ENCODE measurements around the gene SPON2. TPM values are rescaled to one million over a fixed set of nuclear protein-coding genes. Genes with fewer than 3 reads are reported as not detected.

Gene SPON2
- total and polyA plus RNA-seq, 2 of the 4 experiments (the other 2 are of a cell fraction): 21.1 to 177 TPM

DNA sequence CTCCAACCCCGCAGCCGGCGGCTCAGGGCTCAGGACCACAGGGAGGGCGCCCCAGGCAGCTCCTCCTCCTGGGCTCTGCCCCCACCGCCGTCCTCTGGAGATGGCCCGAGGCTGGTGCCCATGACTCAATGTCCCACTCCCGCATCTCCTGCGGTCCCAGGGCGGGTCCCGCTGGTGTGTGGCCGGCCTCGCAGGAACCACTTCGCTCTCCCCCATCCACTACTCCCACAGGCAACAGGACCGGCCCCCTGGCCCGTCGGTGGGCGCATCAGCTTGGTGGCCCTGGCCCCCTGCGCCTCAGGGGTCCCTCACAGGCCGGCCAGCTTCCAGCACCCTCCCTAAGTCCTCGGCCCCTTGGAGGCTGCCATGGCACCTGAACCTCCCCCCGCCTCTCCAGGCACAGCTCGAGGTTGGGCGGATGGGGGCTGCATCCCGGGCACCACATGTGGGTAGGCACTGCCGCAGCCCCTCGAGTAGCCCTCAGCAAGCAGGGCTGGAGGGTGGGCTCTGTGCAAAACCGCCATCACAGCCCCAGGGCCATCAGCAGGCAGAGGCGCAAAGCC, 22.8 kb upstream of the SPON2 start:
- Histone ChIP-seq H2AFZ (replicated peaks; ENCODE audit: low read length, poor library complexity) (no peak overlapping the region), H3K4me1 (ENCODE audit: control insufficient read depth, insufficient read depth, low read length) (peaks cover 45% of the 10 kb centered on the region), H2BK5ac (ENCODE audit: low read depth, low read length, poor library complexity, severe bottlenecking) (peak overlapping the region; percentile 42), H4K5ac (ENCODE audit: low read depth, low read length) (no peak overlapping the region; the same call in 1 of the 2 replicates), H3K4me3 (ENCODE audit: insufficient read depth, low read depth, low read length) (no peak overlapping the region), H3K79me1 (ENCODE audit: low read depth in 1 of 2, low read length in 2 of 2) (peaks cover 5 to 49% of the 10 kb centered on the region in 2 experiments; a peak in 2 of 4 replicates), H2BK120ac (ENCODE audit: low read depth, low read length) (peak overlapping the region; percentile 81), H3K18ac (ENCODE audit: low read depth, low read length) (no peak overlapping the region; the same call in 1 of the 2 replicates), H4K91ac (ENCODE audit: insufficient read depth, low read depth, low read length) (peak overlapping the region; percentile 39; the same call in 1 of the 2 replicates), H3K27me3 (ENCODE audit: control insufficient read depth, insufficient read depth, low read length) (no peaks in the 10 kb centered on the region), H2AK5ac (ENCODE audit: low read depth, low read length) (peak overlapping the region; percentile 59), H2AK9ac (replicated peaks; ENCODE audit: low read depth, low read length, poor library complexity) (no peak overlapping the region), H3K56ac (ENCODE audit: extremely low read depth, insufficient read depth, low read length) (no peak overlapping the region), H3K27ac (ENCODE audit: insufficient read depth, low read length) (peak overlapping the region; percentile 21; the same call in 1 of the 2 replicates), H3K23ac (ENCODE audit: low read depth, low read length) (no peak overlapping the region), H3K4ac (ENCODE audit: low read depth, low read length) (peak overlapping the region; percentile 76), H4K8ac (ENCODE audit: low read depth in 2 of 2, low read length in 2 of 2) (no peak overlapping the region; a peak in 1 of 4 replicates), H3K4me2 (ENCODE audit: low read depth, low read length) (no peak overlapping the region), H3K36me3 (ENCODE audit: control insufficient read depth, insufficient read depth, low read length) (no peaks in the 10 kb centered on the region; the same call in 1 of the 2 replicates), H3K9me1 (ENCODE audit: insufficient read depth, low read length) (peaks cover 34% of the 10 kb centered on the region), H4K20me1 (ENCODE audit: insufficient read depth, low read length) (no peaks in the 10 kb centered on the region), H3K9me3 (ENCODE audit: control insufficient read depth, insufficient read depth, low read length) (no peaks in the 10 kb centered on the region), H3K9ac (ENCODE audit: low read depth, low read length) (no peak overlapping the region), H2BK20ac (ENCODE audit: low read depth, low read length) (peak overlapping the region; percentile 17; the same call in 1 of the 2 replicates), H3K14ac (replicated peaks; ENCODE audit: low read depth, low read length) (no peak overlapping the region; the same call in 1 of the 2 replicates), H2BK15ac (ENCODE audit: low read depth, low read length) (peak overlapping the region; percentile 23; the same call in 1 of the 3 replicates)
- TF ChIP-seq, protein P1, sequence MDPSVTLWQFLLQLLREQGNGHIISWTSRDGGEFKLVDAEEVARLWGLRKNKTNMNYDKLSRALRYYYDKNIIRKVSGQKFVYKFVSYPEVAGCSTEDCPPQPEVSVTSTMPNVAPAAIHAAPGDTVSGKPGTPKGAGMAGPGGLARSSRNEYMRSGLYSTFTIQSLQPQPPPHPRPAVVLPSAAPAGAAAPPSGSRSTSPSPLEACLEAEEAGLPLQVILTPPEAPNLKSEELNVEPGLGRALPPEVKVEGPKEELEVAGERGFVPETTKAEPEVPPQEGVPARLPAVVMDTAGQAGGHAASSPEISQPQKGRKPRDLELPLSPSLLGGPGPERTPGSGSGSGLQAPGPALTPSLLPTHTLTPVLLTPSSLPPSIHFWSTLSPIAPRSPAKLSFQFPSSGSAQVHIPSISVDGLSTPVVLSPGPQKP (IDR thresholded peaks at IDR 0.05; ENCODE audit: borderline replicate concordance, low read depth, low read length): no peak
- TF ChIP-seq, protein P2, sequence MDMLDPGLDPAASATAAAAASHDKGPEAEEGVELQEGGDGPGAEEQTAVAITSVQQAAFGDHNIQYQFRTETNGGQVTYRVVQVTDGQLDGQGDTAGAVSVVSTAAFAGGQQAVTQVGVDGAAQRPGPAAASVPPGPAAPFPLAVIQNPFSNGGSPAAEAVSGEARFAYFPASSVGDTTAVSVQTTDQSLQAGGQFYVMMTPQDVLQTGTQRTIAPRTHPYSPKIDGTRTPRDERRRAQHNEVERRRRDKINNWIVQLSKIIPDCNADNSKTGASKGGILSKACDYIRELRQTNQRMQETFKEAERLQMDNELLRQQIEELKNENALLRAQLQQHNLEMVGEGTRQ (IDR thresholded peaks at IDR 0.05; ENCODE audit: low read depth, low read length): no peak
- TF ChIP-seq MXI1 (IDR thresholded peaks at IDR 0.05; ENCODE audit: borderline replicate concordance, low read depth, low read length) (no peak), RFX5 (IDR thresholded peaks at IDR 0.05; ENCODE audit: low read depth, low read length) (no peak), MAFK (IDR thresholded peaks at IDR 0.05; ENCODE audit: low read depth, low read length) (no peak), RAD21 (IDR thresholded peaks at IDR 0.05; ENCODE audit: low read length) (no peak), RCOR1 (IDR thresholded peaks at IDR 0.05; ENCODE audit: insufficient replicate concordance, low read length) (no peak), POLR2A (IDR thresholded peaks at IDR 0.05; ENCODE audit: low read depth, low read length) (no peak), SMC3 (IDR thresholded peaks at IDR 0.05; ENCODE audit: low read depth, low read length) (no peak), CEBPB (IDR thresholded peaks at IDR 0.05; ENCODE audit: low read depth, low read length) (no peak), FOS (IDR thresholded peaks at IDR 0.05; ENCODE audit: low read depth, low read length) (no peak), BHLHE40 (IDR thresholded peaks at IDR 0.05; ENCODE audit: low read depth, low read length) (no peak), CHD1 (IDR thresholded peaks at IDR 0.05; ENCODE audit: low read depth, low read length) (no peak), NFE2L2 (IDR thresholded peaks at IDR 0.05; ENCODE audit: low read depth, low read length) (no peak), MAZ (IDR thresholded peaks at IDR 0.05; ENCODE audit: borderline replicate concordance, low read depth, low read length) (no peak)
- TF ChIP-seq, protein P3, sequence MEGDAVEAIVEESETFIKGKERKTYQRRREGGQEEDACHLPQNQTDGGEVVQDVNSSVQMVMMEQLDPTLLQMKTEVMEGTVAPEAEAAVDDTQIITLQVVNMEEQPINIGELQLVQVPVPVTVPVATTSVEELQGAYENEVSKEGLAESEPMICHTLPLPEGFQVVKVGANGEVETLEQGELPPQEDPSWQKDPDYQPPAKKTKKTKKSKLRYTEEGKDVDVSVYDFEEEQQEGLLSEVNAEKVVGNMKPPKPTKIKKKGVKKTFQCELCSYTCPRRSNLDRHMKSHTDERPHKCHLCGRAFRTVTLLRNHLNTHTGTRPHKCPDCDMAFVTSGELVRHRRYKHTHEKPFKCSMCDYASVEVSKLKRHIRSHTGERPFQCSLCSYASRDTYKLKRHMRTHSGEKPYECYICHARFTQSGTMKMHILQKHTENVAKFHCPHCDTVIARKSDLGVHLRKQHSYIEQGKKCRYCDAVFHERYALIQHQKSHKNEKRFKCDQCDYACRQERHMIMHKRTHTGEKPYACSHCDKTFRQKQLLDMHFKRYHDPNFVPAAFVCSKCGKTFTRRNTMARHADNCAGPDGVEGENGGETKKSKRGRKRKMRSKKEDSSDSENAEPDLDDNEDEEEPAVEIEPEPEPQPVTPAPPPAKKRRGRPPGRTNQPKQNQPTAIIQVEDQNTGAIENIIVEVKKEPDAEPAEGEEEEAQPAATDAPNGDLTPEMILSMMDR (conservative IDR thresholded peaks at IDR 0.05; ENCODE audit: low read depth, low read length): no peak
- ATAC-seq (ENCODE audit: low read depth): no peak
- in situ Hi-C loops (cut with MboI; ENCODE audit: low sequenced_read_pairs): no loop called here
- ChIA-PET POLR2A (ENCODE audit: unreplicated experiment) (no interaction called here), CTCF (no interaction called here)
- intact Hi-C loops (cut with micrococcal nuclease): no loop called here
- DNase-seq: no peak
- no TSS peak for BruUV-seq (replicated peaks)
- dilution Hi-C loops (cut with HindIII; ENCODE audit: low sequenced_read_pairs, unreplicated experiment): no loop called here
- 92% methylated on average over 10 of the region's 29 CpGs; no CpG with 5 or more reads in 1 of the 2 experiments for WGBS, 2 experiments (ENCODE audit: extremely low coverage in 2 of 2, insufficient read length in 1 of 2)

All from IMR-90 (cell line).